C4-2B (cell line): ENCODE data around the gene LRRC73.

Source experiments
- H3K27ac ChIP-seq: fragments of 450-650 bp; 2 replicates; pipeline ENCODE4 v1.5.1; 2017
- CTCF ChIP-seq: fragments of 450-650 bp; conservative IDR thresholded peaks from 2 replicates; pipeline ENCODE4 v1.5.1; 2017; ENCODE audit warnings: mild to moderate bottlenecking
- ZFX ChIP-seq: fragments of 450-650 bp; IDR thresholded peaks from 2 replicates; pipeline ENCODE4 v1.6.1; 2017

Gene LRRC73

GRCh38 chr6:43476746-43477145 is 33.4 kb downstream of the LRRC73 start:
- TF ChIP-seq CTCF = no peak
- no peak overlapping the region for H3K27ac ChIP-seq

DNA sequence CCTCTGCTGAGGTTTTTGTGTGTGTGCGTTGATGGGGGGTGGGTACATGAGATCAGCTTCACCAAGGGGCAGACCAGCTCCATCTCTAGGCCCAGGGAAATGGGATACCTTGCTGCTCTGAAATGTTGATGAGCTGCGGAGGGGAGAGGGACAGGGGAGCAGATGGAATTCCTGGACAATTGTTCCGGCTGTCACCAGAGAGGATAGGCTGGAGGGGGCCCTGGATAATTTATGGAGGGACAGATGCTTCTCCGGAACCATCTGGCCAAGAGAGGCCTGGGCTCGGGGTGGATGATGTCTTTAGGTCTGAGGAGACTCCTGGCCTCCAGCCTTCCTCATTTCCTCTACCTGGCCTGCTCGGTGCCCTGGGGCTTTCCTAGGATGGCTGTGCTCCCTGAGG is 34.6 kb downstream of the LRRC73 start:
- no peak for TF ChIP-seq ZFX
- no peak for TF ChIP-seq CTCF
- no peak overlapping the region for H3K27ac ChIP-seq

DNA sequence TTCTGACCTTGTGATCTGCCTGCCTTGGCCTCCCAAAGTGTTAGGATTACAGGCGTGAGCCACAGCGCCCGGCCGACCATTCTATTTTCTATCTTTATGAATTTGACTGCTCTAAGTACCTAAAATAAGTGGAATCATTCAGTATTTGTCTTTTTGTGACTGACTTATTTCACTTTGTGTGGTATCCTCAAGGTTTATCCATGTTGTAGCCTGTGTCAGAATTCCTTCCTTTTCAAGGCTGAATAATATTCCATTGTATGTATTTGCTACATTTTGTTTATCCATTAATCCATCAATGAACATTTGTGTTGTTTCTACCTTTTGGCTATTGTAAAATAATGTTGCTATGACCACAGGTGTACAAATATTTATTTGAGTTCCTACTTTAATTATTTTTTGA is 37.6 kb downstream of the LRRC73 start:
- no peak for TF ChIP-seq CTCF
- TF ChIP-seq ZFX = no peak
- no peak overlapping the region for H3K27ac ChIP-seq

GRCh38 chr6:43471399-43471798 is 38.7 kb downstream of the LRRC73 start:
- peak overlapping the region; percentile 29 for H3K27ac ChIP-seq
- no peak for TF ChIP-seq CTCF
- no peak for TF ChIP-seq ZFX

DNA sequence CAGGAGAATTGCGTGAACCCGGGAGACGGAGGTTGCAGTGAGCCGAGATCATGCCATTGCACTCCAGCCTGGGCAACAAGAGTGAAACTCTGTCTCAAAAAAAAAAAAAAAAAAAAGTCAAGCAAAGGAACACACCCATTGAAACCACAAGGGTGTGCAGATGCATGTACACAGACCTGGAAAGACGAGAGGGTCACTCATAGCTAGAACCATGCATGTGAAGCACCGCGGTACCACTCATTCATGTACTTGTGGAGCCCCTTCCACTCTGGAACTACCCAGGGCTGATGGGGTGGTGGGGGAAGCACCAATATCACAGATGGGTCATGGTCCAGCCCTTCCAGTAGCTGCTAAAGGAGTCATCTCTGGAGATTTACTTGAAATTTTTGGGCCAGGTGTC is 40.2 kb downstream of the LRRC73 start:
- TF ChIP-seq ZFX (no peak), CTCF (no peak)

GRCh38 chr6:43468748-43469681 is 41.1 kb downstream of the LRRC73 start:
- TF ChIP-seq ZFX (no peak), CTCF (no peak)
- no peak overlapping the region for H3K27ac ChIP-seq

More for the DNA sequence above, 40.2 kb downstream of the LRRC73 start:
- H3K27ac ChIP-seq = no peak overlapping the region

DNA sequence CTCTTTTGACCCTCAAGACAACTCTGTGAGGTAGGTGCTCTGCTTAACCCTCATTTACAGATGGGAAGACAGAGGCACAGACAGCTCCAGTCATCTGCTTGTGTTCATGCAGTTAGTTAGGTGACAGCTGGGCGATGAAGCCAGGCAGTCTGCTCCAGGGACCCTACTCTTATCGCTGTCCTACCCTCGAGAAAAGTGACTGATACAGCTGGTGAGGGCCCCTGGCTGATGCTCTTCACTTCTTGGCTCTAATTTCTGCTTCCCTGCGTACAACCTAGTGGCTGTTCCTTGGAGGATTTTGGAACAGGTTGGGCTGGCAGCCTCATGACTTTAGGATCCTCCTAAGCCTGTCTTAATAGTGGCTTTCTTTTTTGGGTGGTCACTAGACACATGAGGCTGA is 41.9 kb downstream of the LRRC73 start:
- no peak overlapping the region for H3K27ac ChIP-seq
- no peak for TF ChIP-seq ZFX
- TF ChIP-seq CTCF = no peak
